Measurements from ENCODE around the gene EHD2. TPM values are rescaled to one million over a fixed set of nuclear protein-coding genes. Genes with fewer than 3 reads are reported as not detected.

Gene EHD2
- polyA plus RNA-seq, 3 donors = not detected

- Histone ChIP-seq H3K4me2 (replicated peaks; ENCODE audit: extremely low read depth, low read length, poor library complexity, severe bottlenecking) (no peak overlapping the region), H3K4me3 (replicated peaks in 1 of 3; ENCODE audit: low read depth in 2 of 3, low read length in 3 of 3) (no peak overlapping the region), H3K79me2 (ENCODE audit: insufficient read depth, low read length) (peaks cover 47% of the 10 kb centered on the region), H3K36me3 (replicated peaks in 1 of 2; ENCODE audit: control insufficient read depth in 1 of 2, insufficient read depth in 2 of 2, low read length in 2 of 2) (peaks cover 58 to 76% of the 10 kb centered on the region in 2 donors), H3K9me3 (replicated peaks in 1 of 2; ENCODE audit: control insufficient read depth in 1 of 2, insufficient read depth in 1 of 2, low read length in 2 of 2) (no peaks in the 10 kb centered on the region), H2AFZ (ENCODE audit: insufficient read depth, low read depth, low read length, poor library complexity, severe bottlenecking) (no peak overlapping the region), H3K27me3 (ENCODE audit: control insufficient read depth in 2 of 2, insufficient read depth in 2 of 2, low read length in 2 of 2) (no peaks in the 10 kb centered on the region), H4K20me1 (ENCODE audit: insufficient read depth, low read length) (peaks cover 56% of the 10 kb centered on the region), H3K9ac (ENCODE audit: insufficient read depth, low read length, poor library complexity, severe bottlenecking) (no peak overlapping the region), H3K27ac (ENCODE audit: low read depth in 1 of 2, low read length in 2 of 2) (no peak overlapping the region), H3K4me1 (ENCODE audit: control insufficient read depth in 1 of 2, insufficient read depth in 2 of 2, low read length in 2 of 2) (peaks cover 15 to 20% of the 10 kb centered on the region in 2 donors)
- H3K4me1 Mint-ChIP-seq = peaks cover 12% of the 10 kb centered on the region
- no peaks in the 10 kb centered on the region for H3K27me3 Mint-ChIP-seq (ENCODE audit: low read depth in 3 of 3)
- no peak for DNase-seq
- H3K9me3 Mint-ChIP-seq = peaks cover 0 to 2% (median 0%) of the 10 kb centered on the region in 7 donors
- peak overlapping the region in 3 of 7 donors; percentile 19 to 52 (median 25) for H3K27ac Mint-ChIP-seq
- 100% methylated on average over 2 of the region's 3 CpGs for WGBS (ENCODE audit: insufficient coverage)
- H3K4me3 Mint-ChIP-seq = no peak overlapping the region
- intact Hi-C loops (cut with micrococcal nuclease) = loop anchor here in 1 of 2 donors (10.0 kb wide), 2 partner anchors 235 to 475 kb away; partner anchors contain the start of genes INAFM1 and NAPA
- H3K36me3 Mint-ChIP-seq = peaks cover 61 to 75% of the 10 kb centered on the region in 2 donors
- TF ChIP-seq, protein P1, sequence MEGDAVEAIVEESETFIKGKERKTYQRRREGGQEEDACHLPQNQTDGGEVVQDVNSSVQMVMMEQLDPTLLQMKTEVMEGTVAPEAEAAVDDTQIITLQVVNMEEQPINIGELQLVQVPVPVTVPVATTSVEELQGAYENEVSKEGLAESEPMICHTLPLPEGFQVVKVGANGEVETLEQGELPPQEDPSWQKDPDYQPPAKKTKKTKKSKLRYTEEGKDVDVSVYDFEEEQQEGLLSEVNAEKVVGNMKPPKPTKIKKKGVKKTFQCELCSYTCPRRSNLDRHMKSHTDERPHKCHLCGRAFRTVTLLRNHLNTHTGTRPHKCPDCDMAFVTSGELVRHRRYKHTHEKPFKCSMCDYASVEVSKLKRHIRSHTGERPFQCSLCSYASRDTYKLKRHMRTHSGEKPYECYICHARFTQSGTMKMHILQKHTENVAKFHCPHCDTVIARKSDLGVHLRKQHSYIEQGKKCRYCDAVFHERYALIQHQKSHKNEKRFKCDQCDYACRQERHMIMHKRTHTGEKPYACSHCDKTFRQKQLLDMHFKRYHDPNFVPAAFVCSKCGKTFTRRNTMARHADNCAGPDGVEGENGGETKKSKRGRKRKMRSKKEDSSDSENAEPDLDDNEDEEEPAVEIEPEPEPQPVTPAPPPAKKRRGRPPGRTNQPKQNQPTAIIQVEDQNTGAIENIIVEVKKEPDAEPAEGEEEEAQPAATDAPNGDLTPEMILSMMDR (IDR thresholded peaks at IDR 0.05) = no peak
Observed at GRCh38 chr19:47749326-47749725, 36.1 kb downstream of the EHD2 start.

- peaks cover 8% of the 10 kb centered on the region for H3K4me1 Mint-ChIP-seq
- peaks cover 61% of the 10 kb centered on the region for H4K20me1 ChIP-seq (ENCODE audit: insufficient read depth, low read length)
Observed at GRCh38 chr19:47750752-47751151, 37.5 kb downstream of the EHD2 start.

More at GRCh38 chr19:47750752-47751151, 37.5 kb downstream of the EHD2 start:
- H3K9me3 ChIP-seq (replicated peaks in 1 of 2; ENCODE audit: control insufficient read depth in 1 of 2, insufficient read depth in 1 of 2, low read length in 2 of 2) = no peaks in the 10 kb centered on the region
- Mint-ChIP-seq H3K4me3 (no peak overlapping the region), H3K27ac (peak overlapping the region in 1 of 7 donors; percentile 35), H3K36me3 (peaks cover 64 to 87% of the 10 kb centered on the region in 2 donors), H3K9me3 (no peaks in the 10 kb centered on the region), H3K27me3 (ENCODE audit: low read depth in 3 of 3) (no peaks in the 10 kb centered on the region)
- peaks cover 44% of the 10 kb centered on the region for H3K79me2 ChIP-seq (ENCODE audit: insufficient read depth, low read length)
- intact Hi-C loops (cut with micrococcal nuclease) = no loop called here
- H3K27me3 ChIP-seq (ENCODE audit: control insufficient read depth in 2 of 2, insufficient read depth in 2 of 2, low read length in 2 of 2) = no peaks in the 10 kb centered on the region
- no peak overlapping the region for H3K9ac ChIP-seq (ENCODE audit: insufficient read depth, low read length, poor library complexity, severe bottlenecking)
- peaks cover 7 to 12% of the 10 kb centered on the region in 2 donors for H3K4me1 ChIP-seq (ENCODE audit: control insufficient read depth in 1 of 2, insufficient read depth in 2 of 2, low read length in 2 of 2)
- no peak overlapping the region for H3K4me2 ChIP-seq (replicated peaks; ENCODE audit: extremely low read depth, low read length, poor library complexity, severe bottlenecking)
- no peak for DNase-seq
- WGBS (ENCODE audit: insufficient coverage) = 95% methylated on average over 17 of the region's 18 CpGs
- no peak overlapping the region for H3K4me3 ChIP-seq (replicated peaks in 1 of 3; ENCODE audit: low read depth in 2 of 3, low read length in 3 of 3)
- H3K27ac ChIP-seq (ENCODE audit: low read depth in 1 of 2, low read length in 2 of 2) = no peak overlapping the region
- H3K36me3 ChIP-seq (replicated peaks in 1 of 2; ENCODE audit: control insufficient read depth in 1 of 2, insufficient read depth in 2 of 2, low read length in 2 of 2) = peaks cover 71 to 91% of the 10 kb centered on the region in 2 donors
- TF ChIP-seq, protein P1 (IDR thresholded peaks at IDR 0.05) = no peak
- no peak overlapping the region for H2AFZ ChIP-seq (ENCODE audit: insufficient read depth, low read depth, low read length, poor library complexity, severe bottlenecking)
